ENCODE results near the gene CRACR2A. TPM values are rescaled to one million over a fixed set of nuclear protein-coding genes. Genes with fewer than 3 reads are reported as not detected.

Gene CRACR2A
- total RNA-seq, 1 donor from 2014 or later = 6.2 TPM

DNA sequence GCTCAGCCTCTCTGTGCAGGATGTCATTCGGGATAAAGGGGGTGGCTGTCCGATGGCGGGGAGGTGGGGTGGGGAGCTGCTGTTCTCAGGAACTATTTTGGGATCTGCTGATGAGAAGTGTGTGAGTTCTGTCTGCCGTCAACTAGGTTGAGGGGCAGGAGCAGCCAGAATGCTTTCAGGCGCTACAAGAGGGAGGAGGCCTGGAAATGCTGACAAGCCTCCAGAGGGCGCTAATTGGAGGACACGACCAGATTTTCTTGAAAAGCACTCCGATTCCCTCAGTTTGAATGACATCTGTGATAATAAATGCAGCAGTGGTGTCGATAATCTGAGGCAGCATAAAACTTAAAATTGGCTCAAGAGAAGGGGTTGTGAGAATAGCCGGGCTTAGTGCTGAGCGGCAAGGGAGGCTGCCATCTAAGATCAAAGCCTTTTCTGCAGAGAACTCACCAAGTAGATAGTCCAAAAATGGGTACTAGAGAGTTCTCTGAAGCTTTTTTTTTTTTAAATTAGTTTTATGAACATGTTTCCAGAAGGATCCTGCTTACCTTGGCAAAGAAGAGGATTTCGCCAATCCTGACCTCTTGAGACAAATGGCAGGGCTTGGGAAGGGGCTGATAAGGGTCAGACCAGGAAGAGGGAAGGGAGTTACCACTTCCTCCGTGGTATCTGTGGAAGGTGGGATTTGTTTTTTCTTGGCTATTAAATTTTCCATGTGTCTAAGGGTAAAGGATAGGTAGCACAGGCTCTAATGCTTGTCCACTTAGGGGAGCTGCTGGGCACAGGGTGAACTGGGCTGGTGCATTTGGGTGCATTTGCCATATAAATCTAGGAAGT, 94.4 kb downstream of the CRACR2A start:
- Histone ChIP-seq H3K27me3 (ENCODE audit: control insufficient read depth, insufficient read depth, low read length) (no peaks in the 10 kb centered on the region), H3K4me3 (ENCODE audit: low read depth, low read length) (no peak overlapping the region), H3K36me3 (ENCODE audit: control insufficient read depth, insufficient read depth, low read length) (no peaks in the 10 kb centered on the region)
- no peak for DNase-seq (ENCODE audit: low read depth)
- TF ChIP-seq, protein P1, sequence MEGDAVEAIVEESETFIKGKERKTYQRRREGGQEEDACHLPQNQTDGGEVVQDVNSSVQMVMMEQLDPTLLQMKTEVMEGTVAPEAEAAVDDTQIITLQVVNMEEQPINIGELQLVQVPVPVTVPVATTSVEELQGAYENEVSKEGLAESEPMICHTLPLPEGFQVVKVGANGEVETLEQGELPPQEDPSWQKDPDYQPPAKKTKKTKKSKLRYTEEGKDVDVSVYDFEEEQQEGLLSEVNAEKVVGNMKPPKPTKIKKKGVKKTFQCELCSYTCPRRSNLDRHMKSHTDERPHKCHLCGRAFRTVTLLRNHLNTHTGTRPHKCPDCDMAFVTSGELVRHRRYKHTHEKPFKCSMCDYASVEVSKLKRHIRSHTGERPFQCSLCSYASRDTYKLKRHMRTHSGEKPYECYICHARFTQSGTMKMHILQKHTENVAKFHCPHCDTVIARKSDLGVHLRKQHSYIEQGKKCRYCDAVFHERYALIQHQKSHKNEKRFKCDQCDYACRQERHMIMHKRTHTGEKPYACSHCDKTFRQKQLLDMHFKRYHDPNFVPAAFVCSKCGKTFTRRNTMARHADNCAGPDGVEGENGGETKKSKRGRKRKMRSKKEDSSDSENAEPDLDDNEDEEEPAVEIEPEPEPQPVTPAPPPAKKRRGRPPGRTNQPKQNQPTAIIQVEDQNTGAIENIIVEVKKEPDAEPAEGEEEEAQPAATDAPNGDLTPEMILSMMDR (IDR thresholded peaks at IDR 0.05; ENCODE audit: insufficient read depth, low read length, poor library complexity, severe bottlenecking) = peak; percentile 25

DNA sequence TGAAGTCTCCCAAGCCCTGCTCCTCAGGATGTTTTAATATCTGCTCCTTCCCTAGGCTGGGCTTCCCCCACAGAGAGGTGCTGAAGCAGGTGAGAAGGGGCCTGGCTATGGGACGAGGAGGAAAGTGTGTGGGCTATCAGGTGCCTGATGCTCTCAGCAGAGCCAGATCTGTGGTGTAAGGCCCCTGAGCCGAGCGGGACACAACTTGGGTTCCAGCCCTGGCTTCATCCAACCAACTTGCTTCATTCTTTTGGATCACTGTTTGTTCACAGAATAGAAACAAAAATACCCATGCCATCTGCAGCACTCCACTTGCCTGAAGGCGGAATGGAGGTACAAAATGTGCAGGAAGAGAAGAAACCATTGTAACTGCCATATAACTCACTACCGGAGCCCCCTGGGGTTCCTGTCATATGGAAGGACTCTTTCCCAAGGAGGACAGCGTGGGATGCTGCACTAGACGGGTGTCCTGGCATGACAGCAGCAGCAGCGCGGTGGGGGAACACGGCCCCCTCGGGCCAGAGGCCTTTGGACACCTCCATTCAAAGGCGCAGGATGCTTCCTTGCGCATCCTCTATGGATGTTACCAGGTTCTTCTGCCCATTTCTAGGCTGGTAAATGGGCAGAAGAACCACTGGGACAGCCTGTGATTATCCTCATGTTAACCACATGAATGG, 95.8 kb downstream of the CRACR2A start:
- TF ChIP-seq, protein P1 (IDR thresholded peaks at IDR 0.05; ENCODE audit: insufficient read depth, low read length, poor library complexity, severe bottlenecking) = no peak
- no peaks in the 10 kb centered on the region for H3K36me3 ChIP-seq (ENCODE audit: control insufficient read depth, insufficient read depth, low read length)
- no peak for DNase-seq (ENCODE audit: low read depth)
- no peaks in the 10 kb centered on the region for H3K27me3 ChIP-seq (ENCODE audit: control insufficient read depth, insufficient read depth, low read length)
- no peak overlapping the region for H3K4me3 ChIP-seq (ENCODE audit: low read depth, low read length)

- no peak overlapping the region for H3K4me3 ChIP-seq (ENCODE audit: low read depth, low read length)
- no peaks in the 10 kb centered on the region for H3K27me3 ChIP-seq (ENCODE audit: control insufficient read depth, insufficient read depth, low read length)
- TF ChIP-seq, protein P1 (IDR thresholded peaks at IDR 0.05; ENCODE audit: insufficient read depth, low read length, poor library complexity, severe bottlenecking) = peak; percentile 35
- DNase-seq (ENCODE audit: low read depth) = no peak
- H3K36me3 ChIP-seq (ENCODE audit: control insufficient read depth, insufficient read depth, low read length) = no peaks in the 10 kb centered on the region
These were observed 97.5 kb downstream of the CRACR2A start for GRCh38 chr12:3655328-3655900.

DNA sequence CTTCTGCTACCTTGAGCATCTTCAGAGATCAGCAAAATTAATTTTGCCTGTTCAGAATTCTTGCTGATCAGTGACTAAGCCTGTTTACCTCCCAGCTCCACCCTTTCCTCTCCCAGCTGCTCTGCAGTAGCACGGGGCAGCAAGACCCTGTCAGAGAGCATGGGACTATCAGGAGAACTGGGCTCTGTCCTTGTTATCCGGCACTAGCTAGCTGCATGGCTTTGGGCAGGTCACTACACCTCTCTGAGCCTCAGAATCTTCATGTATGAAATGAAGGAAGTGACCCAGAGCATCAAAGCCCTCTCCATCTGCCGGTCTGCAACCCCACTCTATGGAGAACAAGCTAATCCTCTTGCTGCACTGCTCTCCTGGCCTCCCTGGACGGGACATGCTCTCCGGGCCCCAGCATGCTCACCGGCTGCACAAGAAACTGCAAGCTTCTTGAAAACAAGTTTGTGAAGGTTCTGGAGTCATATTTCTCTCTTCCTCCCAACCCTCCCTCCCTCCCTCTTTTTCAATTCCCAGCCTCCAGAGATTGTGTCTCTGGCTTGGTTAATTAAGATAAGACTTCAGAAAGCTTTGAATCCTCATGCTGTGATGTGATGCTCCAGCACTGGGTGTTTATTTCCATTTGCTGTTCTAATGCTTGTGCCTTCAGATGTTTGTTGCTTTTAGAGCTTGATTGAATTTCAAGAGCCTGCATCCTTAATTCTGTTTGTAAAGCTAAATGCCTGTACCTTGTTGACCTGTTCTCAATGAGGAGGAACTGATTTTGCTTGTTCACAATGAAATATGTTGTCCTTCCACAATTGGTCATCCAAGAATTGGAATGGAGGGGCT, 101.1 kb downstream of the CRACR2A start:
- Histone ChIP-seq H3K36me3 (ENCODE audit: control insufficient read depth, insufficient read depth, low read length) (no peaks in the 10 kb centered on the region), H3K4me3 (ENCODE audit: low read depth, low read length) (no peak overlapping the region), H3K27me3 (ENCODE audit: control insufficient read depth, insufficient read depth, low read length) (no peaks in the 10 kb centered on the region)
- TF ChIP-seq, protein P1 (IDR thresholded peaks at IDR 0.05; ENCODE audit: insufficient read depth, low read length, poor library complexity, severe bottlenecking) = no peak
- no peak for DNase-seq (ENCODE audit: low read depth)

- Histone ChIP-seq H3K27me3 (ENCODE audit: control insufficient read depth, insufficient read depth, low read length) (no peaks in the 10 kb centered on the region), H3K4me3 (ENCODE audit: low read depth, low read length) (no peak overlapping the region), H3K36me3 (ENCODE audit: control insufficient read depth, insufficient read depth, low read length) (no peaks in the 10 kb centered on the region)
- TF ChIP-seq, protein P1 (IDR thresholded peaks at IDR 0.05; ENCODE audit: insufficient read depth, low read length, poor library complexity, severe bottlenecking) = no peak
- DNase-seq (ENCODE audit: low read depth) = no peak
These were observed 105.4 kb downstream of the CRACR2A start for GRCh38 chr12:3647504-3647903.
